Trophoblast cell (in vitro differentiated cells and primary cell): ENCODE results near the gene NCOA6.

Experiments
- DNase-seq, 2 donors: peaks; one replicate each; pipeline ENCODE4 v3.0.0-alpha.2; 2016
- H2AFZ ChIP-seq: 2 replicates; pipeline ENCODE4 v1.6.1; 2013; ENCODE audit warnings: low read length, moderate library complexity, mild to moderate bottlenecking; ENCODE audit not compliant: insufficient read depth, poor library complexity
- H2AK5ac ChIP-seq: 2 replicates; pipeline ENCODE4 v1.6.1; 2013; ENCODE audit warnings: mild to moderate bottlenecking, low read length
- H2BK120ac ChIP-seq: 2 replicates; pipeline ENCODE4 v1.6.1; 2013; ENCODE audit warnings: low read length, mild to moderate bottlenecking, moderate library complexity; ENCODE audit not compliant: insufficient read depth, poor library complexity
- H2BK12ac ChIP-seq: 2 replicates; pipeline ENCODE4 v1.6.1; 2013; ENCODE audit warnings: mild to moderate bottlenecking, low read length, moderate library complexity
- H2BK5ac ChIP-seq: 2 replicates; pipeline ENCODE4 v1.6.1; 2013; ENCODE audit warnings: low read length, low read depth, moderate library complexity, mild to moderate bottlenecking; ENCODE audit not compliant: poor library complexity
- H3K14ac ChIP-seq: 2 replicates; pipeline ENCODE4 v1.6.1; 2013; ENCODE audit warnings: mild to moderate bottlenecking, low read length
- H3K18ac ChIP-seq: 2 replicates; pipeline ENCODE4 v1.6.1; 2013; ENCODE audit warnings: mild to moderate bottlenecking, low read length
- H3K23ac ChIP-seq: 2 replicates; pipeline ENCODE4 v1.6.1; 2013; ENCODE audit warnings: low read length
- H3K27ac ChIP-seq: 2 replicates; pipeline ENCODE4 v1.5.1; 2013; ENCODE audit warnings: low read depth, mild to moderate bottlenecking, inconsistent platforms, low read length, moderate library complexity
- H3K27me3 ChIP-seq: 2 replicates; pipeline ENCODE4 v1.6.1; 2013; ENCODE audit warnings: inconsistent platforms, mild to moderate bottlenecking, low read length, moderate library complexity; ENCODE audit not compliant: insufficient read depth
- H3K36me3 ChIP-seq, 2 experiments: 1 replicate in 1 of 2; 2 replicates in 1 of 2; pipeline ENCODE4 v1.6.1; 2013; ENCODE audit warnings: low read length in 2 of 2, mild to moderate bottlenecking in 2 of 2, moderate library complexity in 1 of 2; ENCODE audit not compliant: insufficient read depth in 2 of 2, control insufficient read depth in 1 of 2
- H3K4ac ChIP-seq: 2 replicates; pipeline ENCODE4 v1.6.1; 2013; ENCODE audit warnings: low read depth, mild to moderate bottlenecking, low read length, moderate library complexity
- H3K4me1 ChIP-seq, 2 experiments: 1 replicate in 1 of 2; 2 replicates in 1 of 2; pipeline ENCODE4 v1.6.1; 2013; ENCODE audit warnings: low read length in 2 of 2, mild to moderate bottlenecking in 2 of 2, moderate library complexity in 1 of 2; ENCODE audit not compliant: insufficient read depth in 2 of 2, control insufficient read depth in 1 of 2
- H3K4me2 ChIP-seq: 2 replicates; pipeline ENCODE4 v1.6.1; 2013; ENCODE audit warnings: inconsistent platforms, mild to moderate bottlenecking, low read length, moderate library complexity
- H3K4me3 ChIP-seq: 2 replicates; pipeline ENCODE4 v1.5.1; 2013; ENCODE audit warnings: mild to moderate bottlenecking, low read depth, low read length, inconsistent platforms
- H3K79me1 ChIP-seq: one replicate; pipeline ENCODE4 v1.6.1; 2013; ENCODE audit warnings: low read length
- H3K79me2 ChIP-seq: 2 replicates; pipeline ENCODE4 v1.6.1; 2013; ENCODE audit warnings: low read length, mild to moderate bottlenecking; ENCODE audit not compliant: control insufficient read depth, insufficient read depth, poor library complexity
- H3K9ac ChIP-seq: 2 replicates; pipeline ENCODE4 v1.6.1; 2013; ENCODE audit warnings: mild to moderate bottlenecking, low read length
- H3K9me3 ChIP-seq: 2 replicates; pipeline ENCODE4 v1.6.1; 2013; ENCODE audit warnings: low read depth, mild to moderate bottlenecking, control low read depth, inconsistent platforms, low read length; ENCODE audit not compliant: insufficient read depth
- H4K12ac ChIP-seq: 2 replicates; pipeline ENCODE4 v1.6.1; 2013; ENCODE audit warnings: low read depth, mild to moderate bottlenecking, low read length, moderate library complexity
- H4K8ac ChIP-seq: 2 replicates; pipeline ENCODE4 v1.6.1; 2013; ENCODE audit warnings: low read depth, mild to moderate bottlenecking, low read length, moderate library complexity
- H4K91ac ChIP-seq: one replicate; pipeline ENCODE4 v1.6.1; 2013; ENCODE audit warnings: low read depth, mild to moderate bottlenecking, low read length, moderate library complexity
- WGBS: extraction: QIAGEN DNeasy Blood & Tissue Kit; methylation state at CpG from one replicate; pipeline ENCODE4 v1.1.7; 2013; ENCODE audit warnings: missing lambda C conversion rate; ENCODE audit not compliant: insufficient read length, insufficient coverage; ENCODE audit errors: extremely low coverage; 5-methylcytosine and 5-hydroxymethylcytosine counted together

NCOA6 gene

DNA sequence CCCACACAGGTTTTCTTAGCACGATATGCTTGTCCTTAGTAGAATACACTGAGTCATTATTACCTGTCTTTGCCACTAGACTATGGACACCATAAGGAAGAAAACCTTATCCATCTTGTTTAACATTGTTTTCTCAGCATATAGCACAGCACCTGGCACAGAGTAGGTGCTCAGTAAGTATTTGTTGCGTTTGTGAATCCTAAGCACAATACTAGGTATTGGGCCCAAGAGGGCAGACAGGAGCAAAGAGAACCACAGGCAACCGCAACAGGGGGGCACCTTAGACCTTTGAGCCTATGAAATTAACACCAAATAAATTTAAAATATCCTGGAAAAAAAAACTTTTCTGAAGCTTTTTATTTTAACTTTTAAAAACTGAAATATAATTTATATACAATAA, 3.7 kb upstream of the NCOA6 start:
- Histone ChIP-seq H2AFZ (no peak overlapping the region), H4K91ac (no peak overlapping the region), H2BK5ac (no peak overlapping the region), H3K9me3 (no peaks in the 10 kb centered on the region), H3K36me3 (no peaks in the 10 kb centered on the region), H3K18ac (no peak overlapping the region), H4K12ac (no peak overlapping the region), H3K9ac (no peak overlapping the region), H3K14ac (no peak overlapping the region), H2BK12ac (no peak overlapping the region), H3K79me2 (peaks cover 9% of the 10 kb centered on the region), H2BK120ac (no peak overlapping the region), H3K4ac (no peak overlapping the region), H3K4me1 (no peaks in the 10 kb centered on the region), H3K23ac (no peak overlapping the region), H3K4me2 (no peak overlapping the region), H3K27ac (no peak overlapping the region), H4K8ac (no peak overlapping the region), H3K79me1 (peaks cover 9% of the 10 kb centered on the region), H3K27me3 (no peaks in the 10 kb centered on the region), H3K4me3 (no peak overlapping the region), H2AK5ac (no peak overlapping the region)
- no CpG with 5 or more reads among the region's 3 CpGs for WGBS
- DNase-seq, result no peak

DNA sequence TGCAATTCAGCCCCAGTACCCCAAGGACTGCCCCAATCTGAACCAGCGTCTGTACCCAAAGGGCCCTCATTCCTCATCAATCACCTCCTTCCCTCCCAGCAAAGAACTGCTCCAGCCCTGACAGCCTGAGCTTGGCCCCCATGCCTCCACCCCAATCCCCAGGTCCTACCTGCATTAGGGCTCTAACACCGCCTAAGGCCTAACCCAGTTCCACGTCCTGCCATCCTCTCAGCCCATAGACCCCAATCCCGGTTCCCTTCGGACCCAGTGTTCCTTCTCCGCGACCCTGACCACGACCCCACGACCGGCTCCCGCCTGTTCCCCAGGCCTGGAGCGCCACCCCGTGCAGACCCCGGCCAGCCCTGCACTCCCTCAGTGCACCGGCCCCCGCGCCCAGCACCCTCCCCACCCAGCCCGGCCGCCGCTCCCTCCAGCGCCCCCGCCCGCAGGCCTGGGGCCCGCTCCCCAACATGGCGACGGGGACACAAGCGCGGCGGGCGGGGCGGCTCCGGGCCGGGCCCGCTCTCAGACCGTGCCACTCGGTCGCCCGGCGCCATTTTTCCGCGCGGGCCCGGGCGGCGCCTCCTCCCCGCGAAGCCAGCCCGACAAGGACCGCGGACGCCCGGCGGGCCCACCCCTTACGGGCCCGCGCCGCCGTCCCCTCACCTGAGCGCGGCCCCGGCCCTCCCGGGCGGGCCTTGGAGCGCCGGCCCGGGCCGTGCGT, 483 bp downstream of the NCOA6 start:
- Histone ChIP-seq H4K12ac (peak overlapping the region; percentile 92), H3K27me3 (no peaks in the 10 kb centered on the region), H4K8ac (peak overlapping the region; percentile 92), H3K79me1 (peaks cover 9% of the 10 kb centered on the region), H2BK5ac (peak overlapping the region; percentile 93), H3K27ac (peak overlapping the region; percentile 85), H3K14ac (peak overlapping the region; percentile 88), H3K23ac (no peak overlapping the region), H3K9me3 (no peaks in the 10 kb centered on the region), H2AK5ac (peak overlapping the region; percentile 77), H2AFZ (peak overlapping the region; percentile 93), H3K4me1 (no peaks in the 10 kb centered on the region), H3K36me3 (no peaks in the 10 kb centered on the region), H3K4ac (peak overlapping the region; percentile 97), H3K79me2 (peaks cover 15% of the 10 kb centered on the region), H2BK12ac (peak overlapping the region; percentile 13), H3K9ac (peak overlapping the region; percentile 91), H3K18ac (peak overlapping the region; percentile 96), H4K91ac (peak overlapping the region; percentile 87), H2BK120ac (peak overlapping the region; percentile 67), H3K4me2 (peak overlapping the region; percentile 87), H3K4me3 (peak overlapping the region; percentile 91)
- WGBS, result no CpG with 5 or more reads among the region's 68 CpGs
- peak; percentile 20 to 44 for DNase-seq

DNA sequence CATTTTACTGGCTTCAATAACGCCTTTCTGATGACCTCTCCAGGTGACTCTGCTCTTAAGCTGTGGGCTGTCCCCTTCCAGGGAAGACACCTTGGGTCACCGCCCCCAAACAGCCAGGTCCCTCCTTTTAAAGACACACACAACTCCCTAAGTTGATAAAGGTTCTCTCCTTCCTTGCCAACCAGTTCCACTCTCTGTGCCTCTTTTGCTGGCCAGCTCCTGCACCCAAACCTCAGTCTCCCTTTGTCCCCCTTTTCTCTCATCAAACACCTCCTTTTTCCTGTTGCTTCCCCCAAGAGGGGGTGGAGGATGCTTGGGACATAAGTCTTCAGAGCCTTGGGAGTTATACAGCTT, 1.0 kb downstream of the NCOA6 start:
- H3K4ac ChIP-seq, result peak overlapping the region; percentile 97
- H3K23ac ChIP-seq, result no peak overlapping the region
- no peaks in the 10 kb centered on the region for H3K27me3 ChIP-seq
- peak overlapping the region; percentile 93 for H2AFZ ChIP-seq
- peak overlapping the region; percentile 13 for H2BK12ac ChIP-seq
- H3K79me2 ChIP-seq, result peaks cover 15% of the 10 kb centered on the region
- peak overlapping the region; percentile 88 for H3K14ac ChIP-seq
- peak overlapping the region; percentile 91 for H3K4me3 ChIP-seq
- H4K91ac ChIP-seq, result peak overlapping the region; percentile 87
- peak overlapping the region; percentile 92 for H4K12ac ChIP-seq
- no peaks in the 10 kb centered on the region for H3K36me3 ChIP-seq
- peak overlapping the region; percentile 92 for H4K8ac ChIP-seq
- peak; percentile 80 to 89 for DNase-seq
- no peaks in the 10 kb centered on the region for H3K9me3 ChIP-seq
- no peaks in the 10 kb centered on the region for H3K4me1 ChIP-seq
- H2BK120ac ChIP-seq, result peak overlapping the region; percentile 67
- H3K18ac ChIP-seq, result peak overlapping the region; percentile 96
- H2AK5ac ChIP-seq, result peak overlapping the region; percentile 77
- peak overlapping the region; percentile 93 for H2BK5ac ChIP-seq
- H3K9ac ChIP-seq, result peak overlapping the region; percentile 91
- H3K4me2 ChIP-seq, result peak overlapping the region; percentile 87
- WGBS, result no CpG with 5 or more reads among the region's 2 CpGs
- peaks cover 9% of the 10 kb centered on the region for H3K79me1 ChIP-seq
- H3K27ac ChIP-seq, result peak overlapping the region; percentile 85

DNA sequence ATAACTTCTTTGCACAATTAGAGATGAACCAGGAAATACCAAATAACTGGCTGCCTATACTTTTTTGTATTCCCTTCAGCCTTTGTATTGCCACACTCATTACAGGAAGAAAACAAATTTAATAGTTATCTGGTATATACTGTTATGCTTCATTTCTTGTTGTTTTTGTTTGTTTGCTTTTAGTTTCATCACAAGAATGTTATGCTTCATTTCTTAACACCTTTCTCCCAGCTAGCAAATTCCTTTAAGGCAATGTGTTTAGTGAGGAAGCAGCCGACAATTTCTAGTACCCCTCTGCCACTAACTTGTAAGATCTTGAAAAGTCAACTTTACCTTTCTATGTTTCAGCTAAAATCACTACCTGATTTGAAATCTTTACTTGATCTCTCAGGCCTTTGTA, 1.4 kb downstream of the NCOA6 start:
- no peak overlapping the region for H3K4me3 ChIP-seq
- no peak overlapping the region for H2AFZ ChIP-seq
- H3K18ac ChIP-seq, result no peak overlapping the region
- H3K36me3 ChIP-seq, result no peaks in the 10 kb centered on the region
- no peak overlapping the region for H2BK5ac ChIP-seq
- H3K4me2 ChIP-seq, result peak overlapping the region; percentile 87
- no peaks in the 10 kb centered on the region for H3K4me1 ChIP-seq
- no peak overlapping the region for H3K23ac ChIP-seq
- no peak overlapping the region for H4K12ac ChIP-seq
- peaks cover 9% of the 10 kb centered on the region for H3K79me1 ChIP-seq
- H3K4ac ChIP-seq, result peak overlapping the region; percentile 72
- H3K27me3 ChIP-seq, result no peaks in the 10 kb centered on the region
- no peak overlapping the region for H3K14ac ChIP-seq
- DNase-seq, result no peak
- no peak overlapping the region for H2BK12ac ChIP-seq
- no peak overlapping the region for H4K8ac ChIP-seq
- H2AK5ac ChIP-seq, result no peak overlapping the region
- H3K79me2 ChIP-seq, result peaks cover 15% of the 10 kb centered on the region
- H4K91ac ChIP-seq, result no peak overlapping the region
- no CpG with 5 or more reads among the region's 1 CpG for whole genome bisulfite sequencing
- H3K9ac ChIP-seq, result no peak overlapping the region
- H3K27ac ChIP-seq, result no peak overlapping the region
- no peak overlapping the region for H2BK120ac ChIP-seq
- no peaks in the 10 kb centered on the region for H3K9me3 ChIP-seq
